Measurements from ENCODE around the gene PRKAR1B.

PRKAR1B gene

GRCh38 chr7:589781-590575 lies 137.1 kb downstream of the PRKAR1B start:
- no peak for DNase-seq (ENCODE audit: low read depth, low spot score)

GRCh38 chr7:587767-588166 lies 139.3 kb downstream of the PRKAR1B start:
- DNase-seq (ENCODE audit: low read depth, low spot score): no peak

- no peak for DNase-seq (ENCODE audit: low read depth, low spot score)
Observed at GRCh38 chr7:586494-586893, 140.6 kb downstream of the PRKAR1B start.

GRCh38 chr7:585873-586272 lies 141.2 kb downstream of the PRKAR1B start:
- DNase-seq (ENCODE audit: low read depth, low spot score): no peak

- DNase-seq (ENCODE audit: low read depth, low spot score): peak; percentile 40
Observed at GRCh38 chr7:585229-585711, 141.8 kb downstream of the PRKAR1B start.

- DNase-seq (ENCODE audit: low read depth, low spot score): no peak
Observed at GRCh38 chr7:584820-585219, 142.3 kb downstream of the PRKAR1B start.

- DNase-seq (ENCODE audit: low read depth, low spot score): peak; percentile 75
Observed at GRCh38 chr7:584122-584465, 143.0 kb downstream of the PRKAR1B start.

- no peak for DNase-seq (ENCODE audit: low read depth, low spot score)
Observed at GRCh38 chr7:583410-584121, 143.5 kb downstream of the PRKAR1B start.

- DNase-seq (ENCODE audit: low read depth, low spot score): no peak
Observed at GRCh38 chr7:582931-583330, 144.2 kb downstream of the PRKAR1B start.

- DNase-seq (ENCODE audit: low read depth, low spot score): no peak
Observed at GRCh38 chr7:582081-582835, 144.8 kb downstream of the PRKAR1B start.

- DNase-seq (ENCODE audit: low read depth, low spot score): no peak
Observed at GRCh38 chr7:578386-578785, 148.7 kb downstream of the PRKAR1B start.

- DNase-seq (ENCODE audit: low read depth, low spot score): no peak
Observed at GRCh38 chr7:577741-578370, 149.2 kb downstream of the PRKAR1B start.

GRCh38 chr7:577278-577665 lies 149.8 kb downstream of the PRKAR1B start:
- DNase-seq (ENCODE audit: low read depth, low spot score): no peak

GRCh38 chr7:576524-577277 lies 150.4 kb downstream of the PRKAR1B start:
- DNase-seq (ENCODE audit: low read depth, low spot score): no peak

- DNase-seq (ENCODE audit: low read depth, low spot score): no peak
Observed at GRCh38 chr7:575425-576366, 151.4 kb downstream of the PRKAR1B start.

- DNase-seq (ENCODE audit: low read depth, low spot score): no peak
Observed at GRCh38 chr7:574661-575395, 152.3 kb downstream of the PRKAR1B start.

GRCh38 chr7:573933-574381 lies 153.1 kb downstream of the PRKAR1B start:
- no peak for DNase-seq (ENCODE audit: low read depth, low spot score)

GRCh38 chr7:573269-573932 lies 153.7 kb downstream of the PRKAR1B start:
- no peak for DNase-seq (ENCODE audit: low read depth, low spot score)

Measured in activated naive CD8-positive, alpha-beta T cell treated with anti-CD3 and anti-CD28 coated beads, Interleukin-2, amount 50 U/mL, for 16 hours (primary cell).